NCI-H1694 treated with DMSO at 0.1 percent for 48 hours (cell line): Measurements from ENCODE around the gene PINLYP.

ENCODE experiments used
- DNase-seq: peaks from one replicate; lab custom pipeline; 2025; lab: John Stamatoyannopoulos, UW

PINLYP gene

GRCh38 chr19:43606569-43607229 is 31.1 kb downstream of the PINLYP start:
- DNase-seq, result no peak

GRCh38 chr19:43607238-43608205 is 31.9 kb downstream of the PINLYP start:
- DNase-seq, result no peak

DNA sequence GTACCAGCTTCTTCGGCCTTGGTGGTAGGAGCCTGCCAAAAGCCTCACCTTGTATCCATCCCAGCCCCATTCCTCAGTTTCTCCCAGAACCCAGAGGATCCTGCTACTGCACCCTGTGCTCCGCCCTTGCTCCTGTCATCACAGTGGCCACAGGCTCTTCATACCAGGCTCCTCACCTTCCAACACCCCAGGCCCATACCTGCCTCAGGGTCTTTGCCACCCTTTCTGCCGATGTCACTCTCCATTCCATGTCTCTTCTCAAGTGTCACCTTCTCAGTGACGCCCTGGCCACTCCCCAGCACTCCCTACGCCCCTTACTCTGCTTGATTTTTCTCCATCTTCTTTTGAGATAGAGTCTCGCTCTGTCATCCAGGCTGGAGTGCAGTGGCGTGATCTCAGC is 34.3 kb downstream of the PINLYP start:
- DNase-seq, result no peak

- no peak for DNase-seq
Observed at GRCh38 chr19:43610493-43610892, 34.9 kb downstream of the PINLYP start.

DNA sequence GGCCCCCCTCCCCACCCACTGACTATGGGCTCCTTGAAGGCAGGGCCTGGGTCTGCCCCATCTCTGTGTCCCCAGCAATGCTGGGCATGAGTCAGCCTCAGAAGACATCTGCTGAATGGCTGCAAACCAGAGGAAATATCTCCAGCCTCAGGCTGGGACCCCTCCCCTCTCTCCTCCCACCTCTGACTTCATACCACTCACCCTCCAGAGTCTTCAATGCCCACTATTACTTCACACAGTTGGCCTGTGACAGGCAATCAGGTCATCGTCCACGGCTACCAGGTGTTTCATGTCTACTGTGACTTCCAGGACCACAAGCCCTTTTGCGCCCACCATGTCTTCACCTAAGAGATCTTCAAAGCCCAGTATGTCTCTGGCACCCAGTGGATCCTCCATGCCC is 36.2 kb downstream of the PINLYP start, which contains the start of gene SRRM5:
TSS of gene SRRM5 (plus strand) at position 301 of the 400 bp plus-strand sequence. CDS start at position 335, 34 bp downstream.
- DNase-seq, result no peak

DNA sequence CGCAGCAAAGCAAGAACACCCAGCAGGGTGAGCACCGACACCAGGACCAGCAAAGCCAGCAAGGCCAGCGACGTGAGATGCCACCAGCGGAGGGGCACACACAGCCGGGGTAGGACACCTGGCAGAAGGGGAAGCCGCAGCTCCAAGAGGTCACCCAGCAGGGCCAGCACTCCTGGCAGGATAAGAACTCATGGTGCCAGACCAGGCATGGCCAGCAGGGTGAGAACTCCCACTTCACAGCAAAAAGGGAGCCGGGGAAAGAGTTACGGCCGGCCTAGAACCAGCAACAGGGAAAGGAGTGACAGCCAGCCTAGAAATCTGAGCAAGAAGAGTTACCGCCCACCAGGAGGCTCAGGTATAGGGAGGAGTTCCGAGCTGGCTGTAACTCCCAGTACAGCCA is 36.8 kb downstream of the PINLYP start:
- DNase-seq, result no peak

GRCh38 chr19:43616306-43616705 is 40.7 kb downstream of the PINLYP start:
- no peak for DNase-seq

GRCh38 chr19:43616954-43617353 is 41.4 kb downstream of the PINLYP start:
- no peak for DNase-seq

DNA sequence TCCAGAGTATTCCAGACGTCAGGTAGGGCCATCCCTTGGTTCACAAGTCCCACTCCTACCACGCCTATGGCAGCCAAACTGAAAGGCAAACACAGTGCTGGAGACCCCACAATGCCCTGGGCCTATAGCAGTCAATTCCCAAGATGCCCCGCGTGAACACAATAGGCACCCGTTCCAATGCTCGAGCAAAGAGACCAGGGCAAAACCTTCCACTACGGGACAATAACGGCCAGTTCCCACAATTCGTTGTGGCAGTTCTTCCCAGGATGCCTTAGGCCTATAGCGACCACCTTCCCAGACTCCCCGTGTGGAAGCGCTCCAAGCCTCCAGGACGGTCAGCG is 43.3 kb downstream of the PINLYP start:
- peak; percentile 87 for DNase-seq

DNA sequence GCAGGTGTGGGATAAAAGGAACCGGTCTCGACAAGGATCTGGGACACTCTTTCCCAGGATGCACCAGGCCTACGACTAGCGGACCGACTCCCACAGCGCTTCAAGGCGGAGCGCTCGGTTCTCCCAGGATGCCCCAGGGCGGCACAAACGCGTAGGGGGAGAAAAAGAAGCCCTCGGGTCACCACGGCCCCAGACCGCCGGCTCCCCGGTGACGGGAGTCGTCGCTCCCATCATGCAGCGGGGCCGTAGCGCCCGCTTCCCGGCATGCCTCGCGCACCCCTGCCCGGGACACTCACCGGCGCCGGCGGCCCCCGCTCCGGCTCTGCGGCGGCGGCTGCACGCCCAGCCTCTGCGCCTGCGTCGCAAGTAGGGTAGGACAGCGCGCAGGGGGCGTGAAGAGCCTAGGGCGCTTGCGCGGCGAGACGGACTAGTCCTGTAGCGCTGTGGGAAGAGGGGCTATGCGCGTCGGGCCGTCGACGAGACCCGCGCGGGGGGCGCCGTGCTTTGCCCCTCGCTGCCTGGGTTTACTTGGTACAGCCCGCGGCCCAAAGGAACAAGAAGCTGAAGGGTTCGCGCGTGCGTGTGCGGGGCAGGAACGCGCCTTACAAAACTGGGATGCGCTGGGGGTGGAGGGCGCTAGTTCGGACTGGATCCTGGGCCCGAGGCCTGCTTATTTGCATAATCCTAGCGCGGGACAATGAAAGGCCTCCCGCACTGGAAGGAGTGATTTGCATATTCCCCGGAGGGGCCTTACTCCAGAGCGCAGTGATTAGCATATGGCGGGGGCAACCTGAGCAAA is 43.9 kb downstream of the PINLYP start, which contains the start of gene ZNF428:
TSS of gene ZNF428 (minus strand) at position 368 of the 799 bp plus-strand sequence. CDS start 5,325 bp downstream, outside the sequence.
- peak; percentile 87 for DNase-seq

GRCh38 chr19:43620061-43621001 is 44.7 kb downstream of the PINLYP start:
- no peak for DNase-seq

- no peak for DNase-seq
Observed at GRCh38 chr19:43622070-43622469, 46.5 kb downstream of the PINLYP start.

DNA sequence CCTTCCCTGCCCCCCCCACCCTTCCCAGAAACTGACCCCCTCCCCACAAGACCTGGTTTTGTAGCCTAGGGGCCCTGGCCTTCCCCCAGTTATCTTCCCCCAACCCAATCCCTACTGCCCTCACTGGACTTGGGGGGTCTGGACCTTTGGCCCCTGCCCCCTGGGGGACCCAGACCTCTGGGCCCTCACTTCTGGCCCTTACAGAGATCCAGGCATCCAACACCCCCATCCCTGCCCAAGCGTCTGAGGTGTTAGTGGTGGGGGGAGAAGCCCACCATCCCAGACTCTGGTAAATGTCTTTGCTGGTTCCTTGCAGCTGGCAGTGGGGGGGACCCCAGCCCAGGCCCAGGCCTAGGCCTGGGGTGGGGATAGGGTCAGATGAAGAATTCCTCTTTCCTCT is 47.4 kb downstream of the PINLYP start:
- no peak for DNase-seq

- DNase-seq, result no peak
Observed at GRCh38 chr19:43623889-43624670, 48.5 kb downstream of the PINLYP start.

GRCh38 chr19:43624933-43625332 is 49.3 kb downstream of the PINLYP start:
- no peak for DNase-seq

DNA sequence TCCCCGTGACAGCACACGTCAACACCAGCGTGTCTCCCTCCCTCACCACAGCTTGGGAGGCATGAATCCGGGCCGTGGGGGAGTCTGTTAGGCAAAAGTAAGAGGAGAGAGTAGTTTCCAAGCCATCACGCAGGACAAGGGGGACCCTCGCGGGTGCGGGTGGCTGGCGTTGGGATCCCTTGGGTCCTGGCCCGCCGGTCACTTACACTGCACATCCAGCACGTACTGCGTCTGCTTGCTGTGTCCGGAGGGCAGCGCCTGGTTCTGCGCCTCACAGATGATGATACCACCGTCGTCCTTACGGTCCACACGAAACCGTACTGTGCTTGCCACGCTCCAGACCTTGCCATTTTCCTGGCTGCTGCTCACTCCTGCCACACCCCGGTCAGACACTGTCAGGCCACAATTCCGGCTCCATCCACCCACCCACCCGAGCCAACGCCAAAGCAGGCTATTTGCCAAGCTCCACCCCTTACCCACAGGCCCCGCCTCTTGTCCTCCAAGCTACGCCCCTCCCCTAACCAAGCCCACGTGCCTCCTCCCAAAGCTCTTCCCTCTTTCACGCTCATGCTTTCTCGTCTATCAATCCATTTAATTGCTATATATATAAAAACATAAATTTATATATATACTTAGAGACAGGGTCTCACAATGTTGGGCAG is 50.4 kb downstream of the PINLYP start:
- no peak for DNase-seq

DNA sequence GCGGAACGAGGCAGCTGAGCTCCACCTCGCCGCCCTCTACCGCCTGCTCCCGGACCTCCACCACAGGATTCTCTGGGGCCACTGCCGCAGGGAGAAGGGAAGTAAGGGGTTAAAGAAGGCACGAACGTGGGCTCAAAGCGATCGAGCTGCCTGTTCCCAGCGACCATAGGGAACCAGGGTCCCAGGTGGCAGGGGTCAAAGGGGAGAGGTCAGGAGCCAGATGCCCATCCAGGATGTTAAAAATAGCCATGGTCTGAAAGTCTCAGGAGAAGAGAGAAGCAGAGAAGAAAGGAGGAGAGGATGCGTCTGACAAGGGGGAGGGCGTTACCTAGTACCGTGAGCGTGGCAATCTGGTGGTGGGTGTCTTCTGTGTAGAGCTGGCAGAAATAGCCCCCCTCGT is 51.2 kb downstream of the PINLYP start:
- no peak for DNase-seq

GRCh38 chr19:43628646-43629326 is 53.2 kb downstream of the PINLYP start:
- no peak for DNase-seq

DNA sequence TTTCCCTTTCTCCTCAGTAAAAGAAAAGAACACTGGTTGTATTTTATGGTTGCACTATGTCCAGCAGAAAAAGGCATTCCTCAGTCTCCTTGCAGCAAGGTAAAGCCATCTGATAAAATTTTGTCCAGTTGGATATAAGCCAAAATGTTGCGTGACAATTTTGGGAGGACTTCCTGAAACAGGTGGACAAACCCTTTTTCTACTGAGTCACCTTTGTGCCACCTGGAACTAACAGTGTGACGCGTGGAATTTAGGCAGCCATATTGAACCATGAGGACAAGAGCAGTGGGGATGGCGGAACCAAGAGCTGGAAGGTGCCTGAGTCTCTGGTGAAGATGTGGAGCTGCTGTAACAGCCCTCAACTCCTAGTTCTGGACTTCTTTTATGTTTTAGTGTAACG is 55.9 kb downstream of the PINLYP start:
- DNase-seq, result no peak
